HFF-Myc (cell line): ENCODE measurements around the gene PLOD2.

ENCODE experiments used
- DNase-seq: peaks from one replicate; pipeline ENCODE4 v3.0.0-alpha.2; 2011; ENCODE audit warnings: low read depth; ENCODE audit errors: extremely low read depth
- H3K4me3 ChIP-seq: replicated peaks from 2 replicates; pipeline ENCODE4 v1.5.1; 2011; ENCODE audit warnings: low read depth, mild to moderate bottlenecking, control low read depth, low read length
- CTCF ChIP-seq: IDR thresholded peaks from 2 replicates; pipeline ENCODE4 v1.5.1; 2012; ENCODE audit warnings: mild to moderate bottlenecking, low read depth, low read length, control low read depth; ENCODE audit errors: missing control alignments

The PLOD2 gene

GRCh38 chr3:146033950-146034349 is 127.0 kb downstream of the PLOD2 start:
- no peak for TF ChIP-seq CTCF
- DNase-seq, result no peak
- no peak overlapping the region for H3K4me3 ChIP-seq

- H3K4me3 ChIP-seq, result no peak overlapping the region
- no peak for DNase-seq
- TF ChIP-seq CTCF, result no peak
Observed at GRCh38 chr3:146026547-146026946, 134.4 kb downstream of the PLOD2 start.

- no peak for DNase-seq
- H3K4me3 ChIP-seq, result no peak overlapping the region
- no peak for TF ChIP-seq CTCF
Observed at GRCh38 chr3:146024260-146024659, 136.7 kb downstream of the PLOD2 start.

GRCh38 chr3:146020969-146021368 is 140.0 kb downstream of the PLOD2 start:
- no peak for DNase-seq
- TF ChIP-seq CTCF, result no peak
- H3K4me3 ChIP-seq, result no peak overlapping the region

- DNase-seq, result no peak
- TF ChIP-seq CTCF, result no peak
- no peak overlapping the region for H3K4me3 ChIP-seq
Observed at GRCh38 chr3:146019508-146019907, 141.5 kb downstream of the PLOD2 start.
